ENCODE data around the gene RAD23A.
"Not testable (repeated sequence)": the region's sequence is repeated elsewhere in the genome, so short reads cannot be mapped to it uniquely, and the experiment has no call there.

GRCh38 chr19:12976109-12976508, 30.4 kb downstream of the RAD23A start:
- not testable (repeated sequence) for TF ChIP-seq CTCF, POLR2A (IDR thresholded peaks at IDR 0.05)

All from body of pancreas (tissue), 4 donors.